Mucosa of descending colon (tissue), 3 donors: ENCODE results near the gene DUS1L. TPM values are rescaled to one million over a fixed set of nuclear protein-coding genes. Genes with fewer than 3 reads are reported as not detected.

Experiments
- ATAC-seq: fragments of 200-7000 bp; cut with Tn5 transposase; one replicate; pipeline ENCODE4 v1.9.1; 2020; ENCODE audit warnings: mild to moderate bottlenecking, moderate library complexity
- DNase-seq, 3 donors: peaks; one replicate each; pipeline ENCODE4 v3.0.0-alpha.2; 2020
- H3K36me3 ChIP-seq: fragments of 200-600 bp; one replicate; pipeline ENCODE4 v1.8.0; 2021; ENCODE audit warnings: low read depth, mild to moderate bottlenecking
- H3K4me1 ChIP-seq: fragments of 200-600 bp; one replicate; pipeline ENCODE4 v1.8.0; 2021; ENCODE audit warnings: low read depth, mild to moderate bottlenecking
- H3K4me3 ChIP-seq: fragments of 200-600 bp; one replicate; pipeline ENCODE4 v1.8.0; 2021; ENCODE audit warnings: mild to moderate bottlenecking
- H3K9me3 ChIP-seq: fragments of 200-600 bp; one replicate; pipeline ENCODE4 v1.8.0; 2021; ENCODE audit warnings: mild to moderate bottlenecking
- intact Hi-C, 2 donors: fragments of 100-400 bp; cut with DNase I in 1 of 2; cut with micrococcal nuclease in 1 of 2; formaldehyde crosslinking; loops; one replicate each; pipeline versions ENCODE4 v1.11.0 to v1.11.1; 2022; cut with DNase I, micrococcal nuclease
- total RNA-seq, 3 donors: library from RNA; stranded (reverse); fragmentation: NEBNext Ultra II Directional in 2 of 3; extraction: Animal tissue kit (Norgen Biotek cat#: 25700) in 2 of 3; gene quantifications; one replicate each; pipeline versions ENCODE4 v1.2.1 to v1.2.4, GENCODE V29; 2021 to 2023
- TF ChIP-seq, protein P1 (sequence below): fragments of 200-600 bp; IDR thresholded peaks from one replicate; pipeline ENCODE4 v1.8.0; 2022; ENCODE audit warnings: antibody characterized with exemption, mild to moderate bottlenecking
- donor health status: DM: no; HTN: no; CAD: no; lungs with moderate emphysema.
- donor health status: DM: no; HTN: no; CAD: no.
- donor health status: DM: no; HTN: yes; CAD: no.

Gene DUS1L
- total RNA-seq, 3 donors from 2014 or later: 99.8 to 143 (median 138) TPM

DNA sequence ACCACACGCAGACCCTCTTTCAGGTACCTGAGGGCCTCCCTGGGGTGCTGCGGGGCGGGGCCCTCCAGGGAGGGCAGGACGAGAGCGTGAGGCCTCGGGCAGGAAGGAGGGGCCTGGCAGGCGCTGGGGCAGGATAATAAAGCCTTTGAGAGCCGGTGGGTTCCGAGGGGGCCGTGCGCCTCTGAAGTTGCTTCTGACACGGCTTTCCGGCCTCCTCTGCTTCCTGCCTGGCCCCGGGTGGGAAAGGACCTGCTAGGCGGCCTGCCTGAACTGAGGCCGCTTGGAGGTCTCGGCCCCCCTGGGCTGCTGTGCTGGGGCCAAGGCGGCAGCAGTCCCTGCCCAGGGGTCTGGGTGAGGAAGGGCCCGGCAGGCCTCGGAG lies 53.4 kb downstream of the DUS1L start:
- DNase-seq (no peak), ATAC-seq (no peak)
- no peak overlapping the region for H3K4me3 ChIP-seq
- H3K9me3 ChIP-seq: no peaks in the 10 kb centered on the region
- TF ChIP-seq, protein P1, sequence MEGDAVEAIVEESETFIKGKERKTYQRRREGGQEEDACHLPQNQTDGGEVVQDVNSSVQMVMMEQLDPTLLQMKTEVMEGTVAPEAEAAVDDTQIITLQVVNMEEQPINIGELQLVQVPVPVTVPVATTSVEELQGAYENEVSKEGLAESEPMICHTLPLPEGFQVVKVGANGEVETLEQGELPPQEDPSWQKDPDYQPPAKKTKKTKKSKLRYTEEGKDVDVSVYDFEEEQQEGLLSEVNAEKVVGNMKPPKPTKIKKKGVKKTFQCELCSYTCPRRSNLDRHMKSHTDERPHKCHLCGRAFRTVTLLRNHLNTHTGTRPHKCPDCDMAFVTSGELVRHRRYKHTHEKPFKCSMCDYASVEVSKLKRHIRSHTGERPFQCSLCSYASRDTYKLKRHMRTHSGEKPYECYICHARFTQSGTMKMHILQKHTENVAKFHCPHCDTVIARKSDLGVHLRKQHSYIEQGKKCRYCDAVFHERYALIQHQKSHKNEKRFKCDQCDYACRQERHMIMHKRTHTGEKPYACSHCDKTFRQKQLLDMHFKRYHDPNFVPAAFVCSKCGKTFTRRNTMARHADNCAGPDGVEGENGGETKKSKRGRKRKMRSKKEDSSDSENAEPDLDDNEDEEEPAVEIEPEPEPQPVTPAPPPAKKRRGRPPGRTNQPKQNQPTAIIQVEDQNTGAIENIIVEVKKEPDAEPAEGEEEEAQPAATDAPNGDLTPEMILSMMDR: no peak
- no peaks in the 10 kb centered on the region for H3K36me3 ChIP-seq
- no peaks in the 10 kb centered on the region for H3K4me1 ChIP-seq
- intact Hi-C loops: no loop called here

DNA sequence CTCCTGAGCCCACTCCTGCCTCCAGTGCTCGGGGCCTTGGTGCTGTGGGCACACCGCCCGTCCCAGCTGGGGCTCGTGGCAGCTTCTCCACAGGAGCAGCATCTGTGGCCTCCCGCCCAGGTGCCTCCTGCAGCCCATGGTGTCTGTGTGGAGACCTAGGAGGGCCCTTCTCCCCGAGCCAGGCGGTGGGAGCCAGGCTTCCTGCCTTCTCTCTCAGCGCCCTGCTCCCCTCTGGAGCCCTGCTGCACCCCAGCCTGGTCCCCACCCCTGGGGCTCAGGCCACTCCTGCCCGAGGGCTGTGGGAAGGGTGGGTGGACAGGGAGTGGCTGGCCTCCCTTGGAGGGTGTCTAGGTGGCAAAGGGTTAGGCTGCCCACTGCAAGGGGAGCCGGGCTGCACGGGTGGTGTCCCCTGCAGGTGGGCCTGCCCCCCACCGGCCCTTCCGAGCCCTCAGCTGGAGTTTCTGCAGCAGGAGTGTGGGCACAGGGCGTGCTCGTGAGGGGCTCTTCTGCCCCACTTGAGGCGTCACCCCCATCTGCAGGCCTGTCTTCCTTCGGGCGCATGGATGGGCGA lies 53.9 kb downstream of the DUS1L start:
- DNase-seq (no peak), ATAC-seq (no peak)
- H3K36me3 ChIP-seq: no peaks in the 10 kb centered on the region
- H3K4me1 ChIP-seq: no peaks in the 10 kb centered on the region
- TF ChIP-seq, protein P1: no peak
- H3K9me3 ChIP-seq: no peaks in the 10 kb centered on the region
- intact Hi-C loops: no loop called here
- H3K4me3 ChIP-seq: no peak overlapping the region

GRCh38 chr17:82010575-82011525 lies 54.8 kb downstream of the DUS1L start:
- H3K4me1 ChIP-seq: no peaks in the 10 kb centered on the region
- no peaks in the 10 kb centered on the region for H3K36me3 ChIP-seq
- DNase-seq: no peak
- TF ChIP-seq, protein P1: no peak
- H3K9me3 ChIP-seq: no peaks in the 10 kb centered on the region
- ATAC-seq: no peak
- H3K4me3 ChIP-seq: no peak overlapping the region
- intact Hi-C loops: no loop called here

DNA sequence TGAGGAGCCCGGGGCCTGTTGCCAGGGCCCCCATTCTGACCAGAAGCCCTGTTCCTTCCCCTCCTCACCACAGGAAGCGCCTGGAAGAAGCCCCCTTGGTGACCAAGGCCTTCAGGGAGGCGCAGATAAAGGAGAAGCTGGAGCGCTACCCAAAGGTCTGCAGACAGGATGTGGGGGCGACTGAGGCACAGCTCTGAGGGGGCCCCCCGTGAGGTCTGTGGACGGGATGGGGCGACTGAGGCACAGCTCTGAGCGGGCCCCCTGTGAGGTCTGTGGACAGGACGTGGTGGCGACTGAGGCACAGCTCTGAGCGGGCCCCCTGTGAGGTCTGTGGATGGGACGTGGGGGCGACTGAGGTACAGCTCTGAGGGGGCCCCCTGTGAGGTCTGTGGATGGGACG lies 56.2 kb downstream of the DUS1L start:
- intact Hi-C loops: no loop called here
- no peaks in the 10 kb centered on the region for H3K4me1 ChIP-seq
- ATAC-seq: no peak
- no peak for DNase-seq
- H3K36me3 ChIP-seq: no peaks in the 10 kb centered on the region
- TF ChIP-seq, protein P1: no peak
- H3K9me3 ChIP-seq: no peaks in the 10 kb centered on the region
- H3K4me3 ChIP-seq: no peak overlapping the region

DNA sequence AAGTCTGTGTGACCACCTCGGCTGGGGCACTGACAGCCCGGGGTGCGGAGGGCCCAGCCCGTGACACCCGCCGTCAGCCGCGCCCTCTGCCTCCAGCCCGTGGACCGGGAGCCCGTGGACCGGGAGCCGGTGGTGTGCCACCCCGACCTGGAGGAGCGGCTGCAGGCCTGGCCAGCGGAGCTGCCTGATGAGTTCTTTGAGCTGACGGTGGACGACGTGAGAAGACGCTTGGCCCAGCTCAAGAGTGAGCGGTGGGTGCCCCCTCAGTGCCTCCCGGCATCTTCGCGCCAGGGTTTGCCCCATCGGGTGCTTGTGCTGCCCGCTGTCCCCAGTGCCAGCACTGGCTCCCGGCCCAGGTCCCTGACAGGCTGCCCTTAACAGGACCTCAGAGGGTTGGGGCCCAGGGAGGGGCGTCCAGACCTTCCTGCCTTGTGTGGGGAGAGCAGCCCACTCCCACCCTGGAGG lies 56.6 kb downstream of the DUS1L start:
- no peaks in the 10 kb centered on the region for H3K4me1 ChIP-seq
- no peak overlapping the region for H3K4me3 ChIP-seq
- H3K36me3 ChIP-seq: no peaks in the 10 kb centered on the region
- intact Hi-C loops: no loop called here
- no peak for DNase-seq
- no peak for ATAC-seq
- H3K9me3 ChIP-seq: no peaks in the 10 kb centered on the region
- TF ChIP-seq, protein P1: no peak
